Measurements from ENCODE around the gene FZD4. TPM values are rescaled to one million over a fixed set of nuclear protein-coding genes. Genes with fewer than 3 reads are reported as not detected.

The FZD4 gene
- total and polyA plus RNA-seq, 2 donors (not counting 3 experiments of a cell fraction or from before 2014, with no cell fraction given) = 56.6 to 112 TPM

GRCh38 chr11:86926975-86927374, 28.2 kb downstream of the FZD4 start:
- ChIA-PET POLR2A (no interaction called here), CTCF (interaction anchor here (1.0 to 1.7 kb wide), 4 partner anchors 12 to 68 kb away, joined by 3 to 9 read pairs (median 4); no protein-coding TSS in a partner anchor)
- no peaks in the 10 kb centered on the region for H3K27me3 ChIP-seq (ENCODE audit: control insufficient read depth in 2 of 2, insufficient read depth in 2 of 2, low read length in 2 of 2)
- no TSS peak for BruUV-seq (replicated peaks)
- no peak overlapping the region for H2AFZ ChIP-seq (ENCODE audit: low read depth, low read length)
- no peaks in the 10 kb centered on the region for H4K20me1 ChIP-seq (replicated peaks; ENCODE audit: control insufficient read depth, extremely low read depth, insufficient read depth, low read length)
- no peak for TF ChIP-seq MYC (IDR thresholded peaks at IDR 0.05; ENCODE audit: low read depth, low read length)
- no peak for TF ChIP-seq JUN (IDR thresholded peaks at IDR 0.05; ENCODE audit: borderline replicate concordance, insufficient read depth, insufficient read length, low read depth)
- no peak for TF ChIP-seq EZH2 (IDR thresholded peaks at IDR 0.05; ENCODE audit: borderline replicate concordance, low read depth, low read length, severe bottlenecking)
- TF ChIP-seq POLR2AphosphoS5 (IDR thresholded peaks at IDR 0.05; ENCODE audit: insufficient read depth, low read depth, low read length) = no peak
- no peak for TF ChIP-seq GATA2 (IDR thresholded peaks at IDR 0.05; ENCODE audit: insufficient read depth, insufficient read length, low read depth, low read length)
- TF ChIP-seq CTCF (IDR thresholded peaks at IDR 0.05; ENCODE audit: extremely low read depth in 1 of 2, insufficient read depth in 1 of 2, low read depth in 1 of 2, low read length in 2 of 2) = no peak
- no peak for TF ChIP-seq POLR2A (IDR thresholded peaks at IDR 0.05; ENCODE audit: low read depth, low read length)
- TF ChIP-seq, protein P1, sequence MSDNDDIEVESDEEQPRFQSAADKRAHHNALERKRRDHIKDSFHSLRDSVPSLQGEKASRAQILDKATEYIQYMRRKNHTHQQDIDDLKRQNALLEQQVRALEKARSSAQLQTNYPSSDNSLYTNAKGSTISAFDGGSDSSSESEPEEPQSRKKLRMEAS (IDR thresholded peaks at IDR 0.05; ENCODE audit: insufficient read depth, insufficient read length) = no peak
- TF ChIP-seq FOS (IDR thresholded peaks at IDR 0.05; ENCODE audit: borderline replicate concordance, insufficient read depth, low read length) = no peak
- peaks cover 21% of the 10 kb centered on the region for H3K4me1 ChIP-seq (ENCODE audit: control insufficient read depth, extremely low read depth, insufficient read depth, low read length)
- no peak overlapping the region for H3K4me2 ChIP-seq (ENCODE audit: insufficient read depth, low read length)
- dilution Hi-C loops (cut with MboI; ENCODE audit: extremely low pct_ligation_motif_present, low sequenced_read_pairs) = no loop called here
- H3K4me3 ChIP-seq (replicated peaks in 1 of 3; ENCODE audit: insufficient read depth in 1 of 3, low read depth in 1 of 3, low read length in 3 of 3) = no peak overlapping the region
- H3K9me1 ChIP-seq (replicated peaks; ENCODE audit: control insufficient read depth, extremely low read depth, insufficient read depth, low read length) = no peaks in the 10 kb centered on the region
- intact Hi-C loops (cut with micrococcal nuclease) = no loop called here
- H3K79me2 ChIP-seq (ENCODE audit: control insufficient read depth, insufficient read depth, low read length) = no peaks in the 10 kb centered on the region
- no peak overlapping the region for H3K27ac ChIP-seq (ENCODE audit: insufficient read depth, low read depth, low read length)
- H3K36me3 ChIP-seq (ENCODE audit: control insufficient read depth in 2 of 2, extremely low read depth in 1 of 2, insufficient read depth in 2 of 2, low read length in 2 of 2) = no peaks in the 10 kb centered on the region
- no peak for DNase-seq (ENCODE audit: low read depth, low spot score)
- no peak overlapping the region for H3K9ac ChIP-seq (replicated peaks; ENCODE audit: extremely low read depth, insufficient read depth, low read length)
- no peaks in the 10 kb centered on the region for H3K9me3 ChIP-seq (replicated peaks; ENCODE audit: control insufficient read depth, insufficient read depth, low read length)
- no peak for FAIRE-seq
